Stimulated activated CD8-positive, alpha-beta memory T cell treated with anti-CD3 and anti-CD28 coated beads, Interleukin-12 subunit alpha, Interleukin-12 subunit beta, amount 100 ng/mL, for 24 hours (primary cell): ENCODE measurements around the gene GRK5.
"Not testable (repeated sequence)": the region's sequence is repeated elsewhere in the genome, so short reads cannot be mapped to it uniquely, and the experiment has no call there.

ENCODE experiments used
- DNase-seq: peaks from one replicate; pipeline ENCODE4 v3.0.0-alpha.2; 2020; ENCODE audit errors: extremely low read depth

GRK5 gene

GRCh38 chr10:119420950-119421875 lies 213.8 kb downstream of the GRK5 start:
- no peak for DNase-seq

GRCh38 chr10:119421891-119422681 lies 214.7 kb downstream of the GRK5 start:
- DNase-seq: no peak

DNA sequence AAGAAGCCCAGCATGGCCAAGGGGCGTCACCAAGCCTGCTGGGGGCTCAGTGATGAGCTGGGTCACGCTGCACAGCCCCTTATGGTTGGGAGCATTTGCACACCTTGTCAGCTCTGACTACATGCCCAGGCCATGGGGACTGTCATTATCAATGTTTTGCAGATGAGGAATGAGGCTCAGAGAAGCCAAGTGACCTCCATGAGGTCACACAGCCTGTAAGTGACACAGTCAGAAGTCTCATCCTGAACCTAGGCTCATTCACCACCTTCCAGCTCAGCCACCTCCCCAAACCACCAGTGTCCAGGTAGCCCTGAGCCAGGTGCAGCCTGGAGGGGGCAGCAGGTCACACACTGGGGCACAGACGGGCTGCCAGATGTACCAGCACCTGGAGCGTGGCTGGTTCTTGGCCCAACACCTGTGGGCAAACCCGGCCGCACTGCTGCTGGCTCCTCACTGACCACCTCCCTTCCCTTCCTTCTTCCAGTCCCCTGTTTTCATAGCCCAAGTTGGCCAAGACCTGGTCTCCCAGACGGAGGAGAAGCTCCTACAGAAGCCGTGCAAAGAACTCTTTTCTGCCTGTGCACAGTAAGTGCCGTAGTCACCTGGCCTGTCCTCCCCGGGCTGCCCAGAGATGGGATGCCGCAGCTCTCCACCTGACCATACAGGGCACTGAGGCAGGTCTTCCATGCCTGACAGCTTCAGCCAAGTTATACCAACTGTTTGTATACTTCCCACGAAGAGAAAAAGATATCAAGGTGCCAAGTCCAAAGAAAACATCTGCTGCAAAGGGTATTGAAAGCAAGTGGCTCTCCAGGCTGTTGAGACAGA lies 215.5 kb downstream of the GRK5 start:
- DNase-seq: no peak

DNA sequence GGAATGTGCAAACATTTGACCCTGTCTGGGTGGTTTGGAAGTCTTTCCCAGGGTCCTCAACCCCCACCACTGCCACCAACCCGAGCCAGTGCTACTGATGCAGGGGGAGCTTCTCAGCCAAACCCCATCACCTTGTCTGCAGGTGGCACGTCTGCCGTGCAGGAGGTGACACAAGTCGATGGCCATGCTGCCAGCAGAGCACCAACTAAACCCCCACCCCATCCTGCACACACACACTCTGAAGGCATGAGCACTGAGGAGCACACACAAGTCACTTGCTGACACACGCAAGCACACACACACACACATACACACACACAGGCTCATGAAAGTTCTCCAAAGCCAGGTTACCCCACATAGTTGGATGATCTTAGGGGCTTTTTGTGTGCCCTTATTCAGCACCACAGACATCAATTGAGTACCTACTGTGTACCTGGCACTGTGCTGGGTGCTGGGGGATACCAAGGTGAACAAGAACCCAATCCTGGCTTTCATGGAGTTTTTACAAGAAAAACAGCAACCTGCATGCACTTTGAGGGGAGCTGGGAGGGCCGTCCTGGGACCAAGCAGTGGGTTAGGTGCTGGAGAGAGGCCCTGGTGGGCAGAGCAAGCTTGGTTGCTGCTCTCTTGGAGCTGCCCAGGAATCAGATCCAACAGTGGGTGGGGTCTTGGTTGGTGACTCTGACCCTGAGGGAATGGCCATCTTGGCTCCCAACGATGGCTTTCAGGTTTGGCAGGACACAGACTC lies 216.3 kb downstream of the GRK5 start:
- no peak for DNase-seq

DNA sequence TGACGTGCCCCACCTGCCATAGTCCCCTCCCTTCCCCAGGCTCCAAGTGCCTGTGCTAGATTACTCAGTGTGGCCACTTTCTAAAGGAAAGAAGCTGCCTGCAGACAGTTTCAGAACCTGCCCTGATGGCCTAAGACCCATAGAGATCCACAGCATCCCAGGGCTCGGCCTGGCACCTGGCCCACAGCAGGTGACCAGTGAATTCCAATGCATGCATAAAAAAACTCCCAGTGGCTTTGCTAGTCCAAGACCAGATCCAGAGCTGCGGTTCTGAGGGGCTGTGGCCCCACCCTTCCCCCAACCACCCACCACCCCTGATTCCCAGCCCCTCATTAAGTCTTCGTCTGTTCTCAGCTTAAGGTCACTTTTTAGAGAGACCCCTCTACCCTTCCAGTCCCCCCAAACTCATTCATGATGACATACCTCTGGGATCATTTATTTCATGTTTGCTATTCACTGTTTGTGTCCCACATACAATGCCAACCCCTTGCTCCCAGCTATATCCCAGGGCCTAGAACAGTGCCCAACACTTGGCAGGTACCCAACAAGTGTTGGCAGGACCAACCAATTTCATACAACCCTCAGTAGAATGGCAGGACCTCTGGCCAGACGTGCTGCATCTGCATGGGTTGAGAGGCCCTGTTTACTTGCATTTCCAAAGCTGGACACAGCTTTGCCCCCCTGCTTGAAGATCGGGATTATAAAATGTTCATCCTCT lies 217.0 kb downstream of the GRK5 start:
- DNase-seq: no peak

DNA sequence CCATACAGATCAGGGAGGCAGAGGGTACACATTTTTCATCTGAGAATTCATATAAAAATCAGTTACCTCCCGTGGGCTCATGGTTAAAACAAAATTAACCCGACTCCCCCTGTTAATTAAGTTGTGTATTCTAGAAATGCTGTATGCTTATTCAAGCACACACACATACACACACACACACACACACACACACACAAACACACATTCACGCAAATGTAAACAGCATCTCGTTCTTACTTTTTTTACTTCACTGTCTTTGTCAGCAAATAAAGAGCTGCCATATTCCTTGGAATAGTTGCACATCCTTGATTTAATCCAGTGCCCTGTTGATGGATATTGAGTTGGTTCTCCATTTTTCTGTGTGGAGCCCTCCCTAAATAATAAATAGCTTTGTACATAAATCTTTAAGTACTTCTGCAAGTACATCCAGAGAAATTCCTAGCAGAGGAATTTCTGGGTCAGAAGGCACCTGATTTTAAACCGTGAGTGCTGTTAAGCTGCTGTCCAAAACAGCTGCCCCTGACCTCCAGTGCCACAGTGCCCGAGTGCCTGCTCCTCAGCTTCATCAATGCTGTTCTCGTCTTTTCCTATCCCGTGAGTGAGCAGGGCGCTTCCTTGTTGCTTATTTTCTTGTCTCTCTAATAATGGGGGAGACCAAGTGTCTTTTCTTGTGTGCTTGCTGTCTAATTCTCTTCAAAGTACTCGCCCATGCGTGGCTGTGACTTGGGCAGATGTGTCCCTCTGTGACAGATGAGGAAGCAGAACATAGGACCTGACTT lies 217.9 kb downstream of the GRK5 start:
- DNase-seq: no peak

DNA sequence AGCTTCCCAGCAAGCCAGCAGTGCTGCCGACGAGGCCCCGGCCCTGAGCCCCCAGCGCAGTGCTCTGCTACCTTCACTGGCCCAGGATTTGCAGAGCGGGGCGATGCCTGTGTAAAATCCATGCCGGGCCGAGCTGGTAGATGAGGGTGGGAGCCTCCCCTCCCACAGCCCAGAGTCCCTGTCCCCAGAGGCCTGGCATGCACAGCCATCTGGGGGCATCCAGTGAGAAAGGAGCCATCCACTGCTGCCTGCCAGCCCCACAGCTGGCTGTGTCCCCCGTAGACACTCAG lies 218.5 kb downstream of the GRK5 start:
- no peak for DNase-seq

- no peak for DNase-seq
Observed at GRCh38 chr10:119426699-119427098, 219.3 kb downstream of the GRK5 start.

DNA sequence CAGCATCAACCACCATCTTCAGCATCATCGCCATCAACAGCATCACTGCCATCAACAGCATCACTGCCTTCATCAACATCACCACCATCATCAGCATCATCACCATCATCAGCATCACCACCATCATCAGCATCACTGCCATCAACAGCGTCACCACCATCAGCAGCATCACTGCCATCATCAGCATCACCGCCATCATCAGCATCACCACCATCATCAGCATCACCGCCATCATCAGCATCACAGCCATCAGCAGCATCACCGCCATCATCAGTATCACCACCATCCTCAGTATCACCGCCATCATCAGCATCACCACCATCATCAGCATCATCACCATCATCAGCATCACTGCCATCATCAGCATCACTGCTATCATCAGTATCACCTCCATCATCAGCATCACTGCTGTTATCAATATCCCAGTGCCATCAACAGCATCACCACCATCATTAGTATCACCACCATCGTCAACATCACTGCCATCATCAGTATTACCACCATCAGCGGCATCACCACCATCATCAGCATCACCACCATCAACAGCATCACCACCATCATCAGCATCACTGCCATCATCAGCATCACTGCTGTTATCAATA lies 220.0 kb downstream of the GRK5 start:
- no peak for DNase-seq

GRCh38 chr10:119428789-119429188 lies 221.4 kb downstream of the GRK5 start:
- no peak for DNase-seq

DNA sequence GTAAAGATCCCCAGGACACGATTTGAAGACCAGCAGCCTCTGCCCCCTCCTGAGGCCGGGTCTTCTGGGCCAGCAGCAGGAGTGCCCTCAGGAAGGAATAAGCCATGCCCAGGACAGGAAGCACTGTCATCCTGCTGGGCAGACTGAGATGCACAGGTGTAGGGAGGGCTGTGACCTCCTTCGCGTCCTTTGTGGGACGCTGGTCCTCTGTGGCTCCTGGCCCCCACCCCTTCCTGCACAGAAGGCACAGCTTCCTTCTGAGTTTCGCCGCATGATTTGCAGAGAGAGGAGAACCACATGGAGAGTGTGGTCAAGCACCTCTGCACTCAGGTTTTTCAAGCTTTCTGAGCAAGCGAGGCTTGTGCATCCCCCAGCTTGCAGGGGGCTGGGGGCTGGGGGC lies 222.4 kb downstream of the GRK5 start:
- DNase-seq: no peak

DNA sequence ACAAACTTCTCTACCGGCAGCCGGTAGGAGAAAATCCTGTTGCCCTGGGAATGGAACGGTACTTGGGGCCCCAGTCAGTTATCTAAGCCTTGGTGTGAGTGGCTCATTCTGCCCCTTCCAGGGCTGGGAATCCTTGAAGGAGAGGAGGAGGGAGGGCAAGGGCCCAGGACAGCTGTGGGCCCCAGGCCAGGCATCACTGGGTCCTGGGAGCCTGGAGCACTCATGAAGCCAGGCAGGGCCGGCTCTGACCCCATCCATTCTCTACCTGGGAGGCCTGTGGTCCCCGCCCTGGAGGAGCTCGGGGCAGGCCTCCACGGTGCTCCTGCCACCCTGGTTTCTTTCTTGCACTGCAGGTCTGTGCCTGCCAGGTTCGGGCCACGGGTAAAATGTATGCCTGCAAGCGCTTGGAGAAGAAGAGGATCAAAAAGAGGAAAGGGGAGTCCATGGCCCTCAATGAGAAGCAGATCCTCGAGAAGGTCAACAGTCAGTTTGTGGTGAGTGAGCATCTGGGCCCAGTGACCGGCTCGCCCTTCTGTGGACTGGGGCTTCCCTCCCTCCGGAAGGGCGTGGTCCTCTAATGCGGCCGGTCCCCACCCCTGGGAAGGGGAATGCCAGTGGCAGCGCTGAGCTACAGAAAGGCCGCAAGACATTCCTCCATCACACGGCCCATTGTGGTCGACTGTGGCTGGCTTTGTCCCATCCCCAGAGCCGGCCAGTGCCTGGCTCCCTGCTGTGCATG lies 223.8 kb downstream of the GRK5 start:
- no peak for DNase-seq

GRCh38 chr10:119431773-119432135 lies 224.4 kb downstream of the GRK5 start:
- DNase-seq: no peak

- DNase-seq: not testable (repeated sequence)
Observed at GRCh38 chr10:119434942-119435341, 227.6 kb downstream of the GRK5 start.

DNA sequence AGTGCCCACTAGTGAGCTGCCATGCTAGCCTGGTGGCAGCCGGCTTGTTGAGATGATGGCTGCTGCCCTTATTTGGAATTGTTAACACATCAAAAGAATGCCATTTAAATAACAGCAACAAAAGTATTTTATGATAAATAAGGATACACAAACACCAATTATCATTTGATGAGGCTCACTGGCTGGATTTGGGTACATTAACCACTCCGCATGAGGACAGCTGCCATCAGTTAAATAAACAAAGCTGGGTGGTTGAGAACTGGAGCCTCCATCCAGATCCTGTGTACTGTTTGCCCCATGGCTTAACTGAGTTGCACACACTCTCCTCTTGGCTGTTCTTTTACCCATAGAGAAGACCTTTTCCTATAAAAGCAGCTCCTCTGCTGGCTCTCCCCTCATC lies 231.3 kb downstream of the GRK5 start:
- no peak for DNase-seq

GRCh38 chr10:119439922-119440321 lies 232.6 kb downstream of the GRK5 start:
- no peak for DNase-seq

- no peak for DNase-seq
Observed at GRCh38 chr10:119441151-119441821, 233.9 kb downstream of the GRK5 start.
